ENCODE data around the gene FGB. TPM values are rescaled to one million over a fixed set of nuclear protein-coding genes. Genes with fewer than 3 reads are reported as not detected.

The FGB gene
- total and polyA plus RNA-seq, 2 of the 13 experiments (the other 11 are each of a cell fraction or from before 2014, with no cell fraction given): 226 to 784 TPM

DNA sequence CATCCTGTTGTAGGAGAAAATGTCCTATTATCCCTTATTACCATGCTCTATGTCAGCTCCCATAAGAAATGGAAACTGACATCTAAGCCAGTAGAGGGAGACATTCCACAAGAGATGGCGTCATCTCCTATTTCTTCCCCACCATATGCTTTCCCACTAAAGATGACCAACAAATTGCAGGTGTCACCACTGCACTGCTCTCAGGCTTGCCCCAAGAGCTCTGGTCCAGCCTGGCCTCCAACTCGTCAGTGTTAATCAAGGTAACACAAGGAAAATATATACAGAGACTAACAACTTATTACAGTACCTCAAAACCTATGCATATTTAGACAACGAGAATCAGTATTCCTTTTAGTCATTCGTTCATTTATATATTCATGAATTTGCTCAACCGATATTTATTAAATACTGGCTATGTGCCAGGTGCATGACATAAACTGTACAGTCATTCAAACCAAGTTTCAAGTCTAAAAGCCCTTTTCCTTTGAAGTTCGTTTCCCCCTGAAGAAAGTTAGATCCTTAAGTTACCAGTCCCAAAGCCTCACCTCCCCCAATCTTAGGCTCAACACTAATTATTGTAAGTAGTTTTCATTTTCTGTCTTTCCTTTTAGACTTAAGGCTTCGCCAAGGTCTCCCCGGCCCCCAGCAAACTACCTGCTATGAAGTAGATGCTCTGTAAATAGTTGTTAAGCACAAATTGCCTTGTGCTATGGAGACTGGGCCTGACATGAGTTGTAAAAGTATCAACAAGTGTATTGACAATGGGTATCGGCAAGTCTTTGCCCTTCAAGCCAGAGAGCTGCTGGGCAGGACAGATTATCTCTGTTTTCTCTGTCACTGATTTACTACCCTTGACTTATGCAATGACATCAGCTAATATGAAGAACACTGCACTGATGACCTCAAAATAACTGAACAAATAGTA lies 3.1 kb upstream of the FGB start (continued):
- TF ChIP-seq MEIS1 (CRISPR knock-in tag; IDR thresholded peaks at IDR 0.05; ENCODE audit: borderline replicate concordance) (peak; percentile 43; the same call in 1 of the 2 replicates), ATAD3A (CRISPR knock-in tag; IDR thresholded peaks at IDR 0.05) (no peak), TEAD3 (CRISPR knock-in tag; optimal IDR thresholded peaks at IDR 0.05; ENCODE audit: borderline replicate concordance) (peak; percentile 86), ZNF10 (CRISPR knock-in tag; IDR thresholded peaks at IDR 0.05; ENCODE audit: borderline replicate concordance, low read depth) (no peak), ZNF451 (CRISPR knock-in tag; IDR thresholded peaks at IDR 0.05) (no peak), ZNF747 (CRISPR knock-in tag; IDR thresholded peaks at IDR 0.05; ENCODE audit: borderline replicate concordance) (no peak), ZNF761 (CRISPR knock-in tag; conservative IDR thresholded peaks at IDR 0.05) (no peak), NCOA1 (CRISPR knock-in tag; IDR thresholded peaks at IDR 0.05) (no peak), ZNF691 (CRISPR knock-in tag; IDR thresholded peaks at IDR 0.05; ENCODE audit: borderline replicate concordance, low read depth) (no peak), SMARCC2 (IDR thresholded peaks at IDR 0.05) (no peak), KLF13 (CRISPR knock-in tag; IDR thresholded peaks at IDR 0.05) (no peak), SMYD3 (CRISPR knock-in tag; IDR thresholded peaks at IDR 0.05) (0 out of 2 replicates have a peak, but pooled peaks have one; percentile 56), ZNF484 (CRISPR knock-in tag; IDR thresholded peaks at IDR 0.05; ENCODE audit: borderline replicate concordance, low read depth) (no peak), TGIF2 (CRISPR knock-in tag; IDR thresholded peaks at IDR 0.05) (peak; percentile 93), ZNF235 (CRISPR knock-in tag; IDR thresholded peaks at IDR 0.05; ENCODE audit: borderline replicate concordance) (no peak), FOXM1 (CRISPR knock-in tag; IDR thresholded peaks at IDR 0.05) (no peak), ZNF619 (CRISPR knock-in tag; IDR thresholded peaks at IDR 0.05) (no peak), IKZF4 (CRISPR knock-in tag; IDR thresholded peaks at IDR 0.05; ENCODE audit: borderline replicate concordance, low read depth, not compliant biosample characterization) (no peak), SUZ12 (IDR thresholded peaks at IDR 0.05; ENCODE audit: low read depth, low read length) (no peak), ZFP36L2 (CRISPR knock-in tag; IDR thresholded peaks at IDR 0.05) (no peak), CBX5 (CRISPR knock-in tag; IDR thresholded peaks at IDR 0.05; ENCODE audit: borderline replicate concordance) (peak; percentile 32; the same call in 1 of the 2 replicates)
- TF ChIP-seq, protein P1, sequence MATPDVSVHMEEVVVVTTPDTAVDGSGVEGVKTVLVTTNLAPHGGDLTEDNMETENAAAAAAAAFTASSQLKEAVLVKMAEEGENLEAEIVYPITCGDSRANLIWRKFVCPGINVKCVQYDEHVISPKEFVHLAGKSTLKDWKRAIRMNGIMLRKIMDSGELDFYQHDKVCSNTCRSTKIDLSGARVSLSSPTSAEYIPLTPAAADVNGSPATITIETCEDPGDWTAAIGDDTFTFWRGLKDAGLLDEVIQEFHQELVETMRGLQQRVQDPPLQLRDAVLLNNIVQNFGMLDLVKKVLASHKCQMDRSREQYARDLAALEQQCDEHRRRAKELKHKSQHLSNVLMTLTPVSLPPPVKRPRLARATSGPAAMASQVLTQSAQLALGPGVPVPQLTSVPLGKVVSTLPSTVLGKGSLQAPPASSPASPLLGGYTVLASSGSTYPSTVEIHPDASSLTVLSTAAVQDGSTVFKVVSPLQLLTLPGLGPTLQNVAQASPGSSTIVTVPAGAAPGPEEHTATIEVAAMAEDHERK (CRISPR knock-in tag; IDR thresholded peaks at IDR 0.05; ENCODE audit: low read depth): no peak
- TF ChIP-seq, protein P2, sequence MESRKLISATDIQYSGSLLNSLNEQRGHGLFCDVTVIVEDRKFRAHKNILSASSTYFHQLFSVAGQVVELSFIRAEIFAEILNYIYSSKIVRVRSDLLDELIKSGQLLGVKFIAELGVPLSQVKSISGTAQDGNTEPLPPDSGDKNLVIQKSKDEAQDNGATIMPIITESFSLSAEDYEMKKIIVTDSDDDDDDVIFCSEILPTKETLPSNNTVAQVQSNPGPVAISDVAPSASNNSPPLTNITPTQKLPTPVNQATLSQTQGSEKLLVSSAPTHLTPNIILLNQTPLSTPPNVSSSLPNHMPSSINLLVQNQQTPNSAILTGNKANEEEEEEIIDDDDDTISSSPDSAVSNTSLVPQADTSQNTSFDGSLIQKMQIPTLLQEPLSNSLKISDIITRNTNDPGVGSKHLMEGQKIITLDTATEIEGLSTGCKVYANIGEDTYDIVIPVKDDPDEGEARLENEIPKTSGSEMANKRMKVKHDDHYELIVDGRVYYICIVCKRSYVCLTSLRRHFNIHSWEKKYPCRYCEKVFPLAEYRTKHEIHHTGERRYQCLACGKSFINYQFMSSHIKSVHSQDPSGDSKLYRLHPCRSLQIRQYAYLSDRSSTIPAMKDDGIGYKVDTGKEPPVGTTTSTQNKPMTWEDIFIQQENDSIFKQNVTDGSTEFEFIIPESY (CRISPR knock-in tag; IDR thresholded peaks at IDR 0.05): peak; percentile 55; the same call in 1 of the 2 replicates
